ENCODE measurements around the gene PWP1.

The PWP1 gene

DNA sequence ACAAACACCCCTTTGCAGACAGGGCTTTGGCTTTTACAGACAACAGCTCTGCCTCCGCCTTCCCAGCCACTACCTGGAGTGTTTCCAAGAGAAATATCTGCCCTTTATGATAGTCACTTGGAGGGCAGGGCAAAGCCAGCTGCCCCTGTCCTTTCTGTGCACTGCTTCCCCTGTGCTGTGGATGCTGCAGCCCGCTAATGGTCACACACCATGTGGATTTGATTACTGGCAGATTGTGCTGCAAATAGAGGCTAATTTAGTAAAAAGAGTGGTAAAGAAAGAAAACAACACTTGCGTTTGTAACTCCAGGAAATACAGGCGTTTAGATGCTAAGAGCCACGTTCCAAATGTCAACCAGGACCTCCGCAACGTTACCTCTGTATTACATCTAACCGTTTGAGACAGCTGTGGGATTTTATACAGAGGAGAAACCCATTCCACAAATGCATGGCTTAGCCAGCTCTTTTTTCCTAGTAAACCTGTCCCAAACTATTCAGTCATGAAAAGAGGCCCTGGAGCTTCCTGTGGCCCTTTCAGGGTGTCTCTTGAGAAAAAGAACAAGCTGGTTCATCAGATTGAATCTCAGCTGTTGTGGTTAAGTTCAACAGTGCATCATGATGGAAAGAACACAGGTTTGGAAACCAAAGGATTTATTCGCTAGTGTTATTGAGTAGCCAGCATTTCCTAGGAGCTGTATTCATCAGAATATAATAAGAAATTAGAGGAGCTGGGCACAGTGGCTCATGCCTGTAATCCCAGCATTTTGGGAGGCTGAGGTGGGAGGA is 30.1 kb upstream of the PWP1 start:
- DNase-seq (ENCODE audit: low read depth) = no peak
- TF ChIP-seq POLR2A (IDR thresholded peaks at IDR 0.05; ENCODE audit: extremely low read depth, insufficient read length) (no peak), MYC (IDR thresholded peaks at IDR 0.05; ENCODE audit: low read depth, low read length) (no peak), CTCF (IDR thresholded peaks at IDR 0.05; ENCODE audit: low read depth, low read length) (no peak)
- TF ChIP-seq, protein P1, sequence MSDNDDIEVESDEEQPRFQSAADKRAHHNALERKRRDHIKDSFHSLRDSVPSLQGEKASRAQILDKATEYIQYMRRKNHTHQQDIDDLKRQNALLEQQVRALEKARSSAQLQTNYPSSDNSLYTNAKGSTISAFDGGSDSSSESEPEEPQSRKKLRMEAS (IDR thresholded peaks at IDR 0.05; ENCODE audit: low read depth, low read length) = no peak
- H3K4me3 ChIP-seq (ENCODE audit: low read depth, low read length) = no peak overlapping the region

GRCh38 chr12:107656302-107656701 is 29.3 kb upstream of the PWP1 start:
- no peak for DNase-seq (ENCODE audit: low read depth)
- no peak overlapping the region for H3K4me3 ChIP-seq (ENCODE audit: low read depth, low read length)

GRCh38 chr12:107657133-107657532 is 28.5 kb upstream of the PWP1 start:
- DNase-seq (ENCODE audit: low read depth) = no peak
- H3K4me3 ChIP-seq (ENCODE audit: low read depth, low read length) = no peak overlapping the region
- TF ChIP-seq POLR2A (IDR thresholded peaks at IDR 0.05; ENCODE audit: extremely low read depth, insufficient read length) (no peak), CTCF (IDR thresholded peaks at IDR 0.05; ENCODE audit: low read depth, low read length) (no peak), MYC (IDR thresholded peaks at IDR 0.05; ENCODE audit: low read depth, low read length) (no peak)
- TF ChIP-seq, protein P1 (IDR thresholded peaks at IDR 0.05; ENCODE audit: low read depth, low read length) = no peak

More at GRCh38 chr12:107656302-107656701, 29.3 kb upstream of the PWP1 start:
- TF ChIP-seq MYC (IDR thresholded peaks at IDR 0.05; ENCODE audit: low read depth, low read length) = no peak
- TF ChIP-seq, protein P1 (IDR thresholded peaks at IDR 0.05; ENCODE audit: low read depth, low read length) = no peak
- no peak for TF ChIP-seq POLR2A (IDR thresholded peaks at IDR 0.05; ENCODE audit: extremely low read depth, insufficient read length)
- TF ChIP-seq CTCF (IDR thresholded peaks at IDR 0.05; ENCODE audit: low read depth, low read length) = no peak

GRCh38 chr12:107657621-107658020 is 28.0 kb upstream of the PWP1 start:
- TF ChIP-seq CTCF (IDR thresholded peaks at IDR 0.05; ENCODE audit: low read depth, low read length) (no peak), POLR2A (IDR thresholded peaks at IDR 0.05; ENCODE audit: extremely low read depth, insufficient read length) (no peak), MYC (IDR thresholded peaks at IDR 0.05; ENCODE audit: low read depth, low read length) (no peak)
- TF ChIP-seq, protein P1 (IDR thresholded peaks at IDR 0.05; ENCODE audit: low read depth, low read length) = no peak
- no peak for DNase-seq (ENCODE audit: low read depth)
- no peak overlapping the region for H3K4me3 ChIP-seq (ENCODE audit: low read depth, low read length)

GRCh38 chr12:107660235-107660634 is 25.4 kb upstream of the PWP1 start:
- H3K4me3 ChIP-seq (ENCODE audit: low read depth, low read length) = no peak overlapping the region
- DNase-seq (ENCODE audit: low read depth) = peak; percentile 34
- no peak for TF ChIP-seq POLR2A (IDR thresholded peaks at IDR 0.05; ENCODE audit: extremely low read depth, insufficient read length)
- TF ChIP-seq, protein P1 (IDR thresholded peaks at IDR 0.05; ENCODE audit: low read depth, low read length) = no peak
- TF ChIP-seq CTCF (IDR thresholded peaks at IDR 0.05; ENCODE audit: low read depth, low read length) = no peak
- TF ChIP-seq MYC (IDR thresholded peaks at IDR 0.05; ENCODE audit: low read depth, low read length) = no peak

All from NB4 (cell line).